K562 (cell line): ENCODE measurements around the gene ABCB10. TPM values are rescaled to one million over a fixed set of nuclear protein-coding genes. Genes with fewer than 3 reads are reported as not detected.
"Not testable (repeated sequence)": the region's sequence is repeated elsewhere in the genome, so short reads cannot be mapped to it uniquely, and the experiment has no call there.

Experiments
- ATAC-seq: fragments of 200-7000 bp; cut with Tn5 transposase; 3 replicates; pipeline ENCODE4 v1.9.1; 2020; ENCODE audit warnings: moderate library complexity
- BruUV-seq: library from RNA; stranded (reverse); fragments of 400-500 nt; replicated peaks from 2 replicates; lab custom pipeline; 2021; lab: Mats Ljungman, UMichigan
- CTCF ChIA-PET: fragments of 300-600 bp; formaldehyde crosslinking; extraction: SDS; loops from one replicate; lab custom pipeline; 2021; ENCODE audit warnings: low intra/inter-chr PET ratio; lab: Yijun Ruan, JAX
- POLR2A ChIA-PET: fragments of 300-600, 350-650 bp; sonication (Branson Sonifier 250); formaldehyde crosslinking; extraction: SDS; loops from one replicate; lab custom pipeline; 2021; ENCODE audit warnings: antibody characterized with exemption, inconsistent platforms; lab: Yijun Ruan, JAX
- DNase-seq, 4 experiments: peaks; one replicate each; pipeline versions ENCODE4 v3.0.0 to v3.0.0-alpha.2; 2011 to 2018; ENCODE audit warnings: low spot score in 3 of 4, mixed read lengths in 3 of 4; ENCODE audit errors: extremely low read depth in 1 of 4
- FAIRE-seq: peaks from 2 replicates; lab custom pipeline; 2011; peaks lifted over from hg19 to GRCh38; lab: Jason Lieb, UNC
- H2AFZ ChIP-seq: 2 replicates; pipeline ENCODE4 v1.6.0; 2011; ENCODE audit warnings: low read depth, low read length, control low read depth, inconsistent platforms
- H3K27ac ChIP-seq: fragments of 200-600 bp; 3 replicates; pipeline ENCODE4 v1.8.0; 2011; ENCODE audit warnings: low read depth, mild to moderate bottlenecking, control low read depth, inconsistent platforms, low read length, moderate library complexity, mixed read lengths; ENCODE audit errors: extremely low read depth
- H3K27me3 ChIP-seq, 2 experiments: fragments of 300-600 bp in 1 of 2; 2 replicates in 1 of 2; 3 replicates in 1 of 2; pipeline versions ENCODE4 v1.6.0 to v1.8.0; 2011; ENCODE audit warnings: inconsistent platforms in 2 of 2, low read length in 2 of 2, mild to moderate bottlenecking in 1 of 2, mixed read lengths in 1 of 2, moderate library complexity in 1 of 2; ENCODE audit not compliant: control insufficient read depth in 2 of 2, insufficient read depth in 2 of 2
- H3K36me3 ChIP-seq: fragments of 300-600 bp; 3 replicates; pipeline ENCODE4 v1.8.0; 2011; ENCODE audit warnings: mild to moderate bottlenecking, low read length, inconsistent platforms; ENCODE audit not compliant: control insufficient read depth, insufficient read depth
- H3K4me1 ChIP-seq, 2 experiments: fragments of 200-600 bp in 1 of 2; replicated peaks in 1 of 2; 2 replicates in 1 of 2; 3 replicates in 1 of 2; pipeline versions ENCODE4 v1.5.1 to v1.8.0; 2011; ENCODE audit warnings: inconsistent platforms in 2 of 2, low read length in 2 of 2, mild to moderate bottlenecking in 1 of 2, mixed read lengths in 1 of 2, moderate library complexity in 1 of 2; ENCODE audit not compliant: control insufficient read depth in 2 of 2, insufficient read depth in 2 of 2
- H3K4me2 ChIP-seq: 2 replicates; pipeline ENCODE4 v1.6.1; 2011; ENCODE audit warnings: low read length, control low read depth, inconsistent platforms, mixed read lengths; ENCODE audit not compliant: insufficient read depth
- H3K4me3 ChIP-seq: fragments of 200-600 bp; sonication (generic), shearing (Covaris generic); 2 replicates; pipeline ENCODE4 v1.5.1; 2016; ENCODE audit warnings: control low read depth, inconsistent platforms
- H3K79me2 ChIP-seq: fragments of 200-600 bp; 3 replicates; pipeline ENCODE4 v1.8.0; 2011; ENCODE audit warnings: low read length, inconsistent platforms; ENCODE audit not compliant: control insufficient read depth, insufficient read depth
- H3K9ac ChIP-seq, 2 experiments: 2 replicates each; pipeline versions ENCODE4 v1.6.0 to v1.6.1; 2011; ENCODE audit warnings: low read depth in 2 of 2, low read length in 2 of 2, control low read depth in 1 of 2, inconsistent platforms in 1 of 2, mild to moderate bottlenecking in 1 of 2, mixed read lengths in 1 of 2; ENCODE audit not compliant: insufficient read depth in 1 of 2
- H3K9me1 ChIP-seq: one replicate; pipeline ENCODE4 v1.6.0; 2011; ENCODE audit warnings: inconsistent platforms, mild to moderate bottlenecking, low read length, moderate library complexity; ENCODE audit not compliant: control insufficient read depth, insufficient read depth
- H3K9me3 ChIP-seq: replicated peaks from 2 replicates; pipeline ENCODE4 v1.5.1; 2011; ENCODE audit warnings: low read depth, low read length, inconsistent platforms; ENCODE audit not compliant: control insufficient read depth, insufficient read depth
- H4K20me1 ChIP-seq: replicated peaks from 2 replicates; pipeline ENCODE4 v1.6.1; 2011; ENCODE audit warnings: low read length, inconsistent platforms, mixed read lengths; ENCODE audit not compliant: control insufficient read depth, insufficient read depth
- ILF3 ChIP-seq: fragments of 450-650 bp; IDR thresholded peaks from 2 replicates; pipeline ENCODE4 v1.6.1; 2018; ENCODE audit warnings: antibody characterized with exemption, mild to moderate bottlenecking, moderate library complexity, borderline replicate concordance
- NFE2 ChIP-seq: IDR thresholded peaks from 2 replicates; pipeline ENCODE4 v1.6.1; 2014; ENCODE audit warnings: antibody characterized with exemption, low read depth
- ZBTB33 ChIP-seq: sonication (generic); formaldehyde crosslinking; IDR thresholded peaks from 2 replicates; pipeline ENCODE4 v1.8.1; 2023; ENCODE audit warnings: mild to moderate bottlenecking, missing genetic modification reagents
- WGBS: fragments of 100-300 bp; shearing (Covaris generic); methylation state at CpG from one replicate; pipeline ENCODE4 v1.1.6; 2016; ENCODE audit warnings: low coverage, mixed read lengths; ENCODE audit not compliant: insufficient coverage; ENCODE audit errors: missing lambda C conversion rate; 5-methylcytosine and 5-hydroxymethylcytosine counted together
- in situ Hi-C: fragments of 300-500 bp; cut with MboI; formaldehyde crosslinking; loops from 4 replicates; pipeline ENCODE4 v1.15.0; 2018; ENCODE audit warnings: inconsistent platforms, mixed read lengths
- intact Hi-C: fragments of 100-400 bp; cut with micrococcal nuclease; formaldehyde crosslinking; loops from 2 replicates; pipeline ENCODE4 v1.14.2; 2022
- polyA plus RNA-seq, 8 experiments: library from polyadenylated mRNA; depleted of rRNA in 4 of 8; stranded (reverse) in 5 of 8; unstranded in 3 of 8; fragments of >200 nt; fragmentation: Nextera tagmentation in 2 of 8; fragmentation: Illumina TruSeq in 1 of 8; extraction: Ambion mirVana in 2 of 8; extraction: Trizol in 1 of 8; gene quantifications; 2 replicates each; pipeline versions ENCODE4 v1.2.1 to v1.2.3, GENCODE V29; 2011 to 2014; ENCODE audit warnings: inconsistent platforms in 1 of 8, missing spikeins in 1 of 8
- total RNA-seq, 7 experiments: library from RNA; depleted of rRNA in 6 of 7; stranded (reverse); fragments of >200 nt in 6 of 7; fragmentation: Illumina TruSeq in 2 of 7; extraction: Trizol in 2 of 7; gene quantifications; 2 replicates each; pipeline versions ENCODE4 v1.2.1 to v1.2.3, GENCODE V29; 2011 to 2021; ENCODE audit warnings: low replicate concordance in 1 of 7

Gene ABCB10
- total and polyA plus RNA-seq, 9 of the 15 experiments (the other 6 are each of a cell fraction or from before 2014, with no cell fraction given), result 12.4 to 54.8 (median 36.4) TPM

GRCh38 chr1:229561141-229561540, 2.6 kb upstream of the ABCB10 start:
- ChIA-PET POLR2A (interaction anchor here (1.0 to 1.5 kb wide), 2 partner anchors 21 to 64 kb away, joined by 3 to 5 read pairs; no protein-coding TSS in a partner anchor), CTCF (no interaction called here)
- H3K4me2 ChIP-seq, result no peak overlapping the region
- WGBS, result 59% methylated on average over 5 of the region's 5 CpGs
- H3K27ac ChIP-seq, result no peak overlapping the region
- no peaks in the 10 kb centered on the region for H3K9me1 ChIP-seq
- no peak for ATAC-seq
- no peak overlapping the region for H2AFZ ChIP-seq
- no peaks in the 10 kb centered on the region for H4K20me1 ChIP-seq
- in situ Hi-C loops, result no loop called here
- peaks cover 14 to 23% of the 10 kb centered on the region in 2 experiments; a peak in 4 of 5 replicates for H3K4me1 ChIP-seq
- 0 out of 3 replicates have a peak, but pooled peaks cover 3% of the 10 kb centered on the region for H3K36me3 ChIP-seq
- H3K27me3 ChIP-seq, result no peaks in the 10 kb centered on the region; a peak in 1 of 5 replicates
- H3K4me3 ChIP-seq, result no peak overlapping the region
- TF ChIP-seq NFE2, result peak; percentile 11; the same call in 1 of the 2 replicates
- no peak for TF ChIP-seq ILF3
- TF ChIP-seq, all 486 proteins: peak for 1
- Histone ChIP-seq H3K9ac (no peak overlapping the region), H3K9me3 (no peaks in the 10 kb centered on the region), H3K79me2 (peaks cover 23% of the 10 kb centered on the region)
- DNase-seq (no peak), FAIRE-seq (no peak)
- no TSS peak for BruUV-seq
- intact Hi-C loops, result no loop called here

GRCh38 chr1:229560124-229560523, 1.6 kb upstream of the ABCB10 start:
- H3K4me1 ChIP-seq, result peaks cover 14 to 30% of the 10 kb centered on the region in 2 experiments; a peak in 4 of 5 replicates
- not testable (repeated sequence) for H3K4me2 ChIP-seq
- peak; percentile 69; the same call in 1 of the 2 replicates for TF ChIP-seq ZBTB33 (CRISPR knock-in tag)

More at GRCh38 chr1:229560124-229560523, 1.6 kb upstream of the ABCB10 start:
- H4K20me1 ChIP-seq, H3K27ac ChIP-seq, H3K27me3 ChIP-seq, DNase-seq, FAIRE-seq, H3K9me1 ChIP-seq, H3K9ac ChIP-seq, intact Hi-C loops, ATAC-seq, BruUV-seq, H3K9me3 ChIP-seq, H3K36me3 ChIP-seq, in situ Hi-C loops, H3K4me3 ChIP-seq, CTCF ChIA-PET, H2AFZ ChIP-seq: not testable (repeated sequence)
- H3K79me2 ChIP-seq, result peaks cover 33% of the 10 kb centered on the region
- POLR2A ChIA-PET, result interaction anchor here (0.7 kb wide), 1 partner anchor 186 kb away, joined by 3 read pairs; no protein-coding TSS in a partner anchor
- 98% methylated on average over 15 of the region's 15 CpGs for WGBS
